ENCODE results near the gene ZSCAN10.
A peak's percentile ranks its signal among the peaks of the same experiment; 100 is the strongest.

ZSCAN10 gene

DNA sequence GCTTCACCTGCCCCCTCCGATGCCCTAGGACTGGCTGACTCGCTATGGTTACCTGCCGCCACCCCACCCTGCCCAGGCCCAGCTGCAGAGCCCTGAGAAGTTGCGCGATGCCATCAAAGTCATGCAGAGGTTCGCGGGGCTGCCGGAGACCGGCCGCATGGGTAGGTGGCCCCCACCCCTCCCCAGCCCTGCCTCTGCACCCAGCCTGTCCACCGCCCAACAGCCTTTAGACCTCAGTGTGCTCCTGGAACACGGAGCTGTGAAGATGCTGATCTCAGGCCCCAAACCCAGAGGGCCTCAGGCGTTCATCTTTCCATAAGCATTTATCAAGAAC lies 51.7 kb downstream of the ZSCAN10 start:
- no peak overlapping the region for H2AFZ ChIP-seq (ENCODE audit: low read length)
- no peaks in the 10 kb centered on the region for H3K9me3 ChIP-seq (replicated peaks; ENCODE audit: insufficient read depth, low read length)
- H3K9ac ChIP-seq (ENCODE audit: low read length), result no peak overlapping the region
- H3K79me2 ChIP-seq (ENCODE audit: low read length), result no peaks in the 10 kb centered on the region
- peaks cover 92% of the 10 kb centered on the region for H3K27me3 ChIP-seq (replicated peaks; ENCODE audit: insufficient read depth, low read length)
- TF ChIP-seq EZH2 (optimal IDR thresholded peaks at IDR 0.05; ENCODE audit: low read depth, low read length) (no peak), EZH2phosphoT487 (IDR thresholded peaks at IDR 0.05; ENCODE audit: low read length) (no peak)
- TF ChIP-seq, protein P1, sequence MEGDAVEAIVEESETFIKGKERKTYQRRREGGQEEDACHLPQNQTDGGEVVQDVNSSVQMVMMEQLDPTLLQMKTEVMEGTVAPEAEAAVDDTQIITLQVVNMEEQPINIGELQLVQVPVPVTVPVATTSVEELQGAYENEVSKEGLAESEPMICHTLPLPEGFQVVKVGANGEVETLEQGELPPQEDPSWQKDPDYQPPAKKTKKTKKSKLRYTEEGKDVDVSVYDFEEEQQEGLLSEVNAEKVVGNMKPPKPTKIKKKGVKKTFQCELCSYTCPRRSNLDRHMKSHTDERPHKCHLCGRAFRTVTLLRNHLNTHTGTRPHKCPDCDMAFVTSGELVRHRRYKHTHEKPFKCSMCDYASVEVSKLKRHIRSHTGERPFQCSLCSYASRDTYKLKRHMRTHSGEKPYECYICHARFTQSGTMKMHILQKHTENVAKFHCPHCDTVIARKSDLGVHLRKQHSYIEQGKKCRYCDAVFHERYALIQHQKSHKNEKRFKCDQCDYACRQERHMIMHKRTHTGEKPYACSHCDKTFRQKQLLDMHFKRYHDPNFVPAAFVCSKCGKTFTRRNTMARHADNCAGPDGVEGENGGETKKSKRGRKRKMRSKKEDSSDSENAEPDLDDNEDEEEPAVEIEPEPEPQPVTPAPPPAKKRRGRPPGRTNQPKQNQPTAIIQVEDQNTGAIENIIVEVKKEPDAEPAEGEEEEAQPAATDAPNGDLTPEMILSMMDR (IDR thresholded peaks at IDR 0.05; ENCODE audit: low read length), result no peak
- no peak for DNase-seq
- 0 out of 2 replicates have a peak, but pooled peaks cover 5% of the 10 kb centered on the region for H3K4me1 ChIP-seq (ENCODE audit: low read length)
- H3K36me3 ChIP-seq (replicated peaks; ENCODE audit: insufficient read depth, low read length), result no peaks in the 10 kb centered on the region
- no peak overlapping the region for H3K4me3 ChIP-seq (ENCODE audit: low read length)
- H3K9me2 ChIP-seq (replicated peaks; ENCODE audit: insufficient read depth, low read length), result no peaks in the 10 kb centered on the region
- H3K27ac ChIP-seq (ENCODE audit: low read length), result no peak overlapping the region
- no peaks in the 10 kb centered on the region for H3F3A ChIP-seq (ENCODE audit: insufficient read depth, low read length)
- H3K4me2 ChIP-seq (ENCODE audit: low read depth, low read length), result no peak overlapping the region
- no peaks in the 10 kb centered on the region for H4K20me1 ChIP-seq (ENCODE audit: insufficient read depth, low read length)

GRCh38 chr16:3046641-3047386 lies 52.3 kb downstream of the ZSCAN10 start:
- H3K4me2 ChIP-seq (ENCODE audit: low read depth, low read length), result no peak overlapping the region
- DNase-seq, result no peak
- no peaks in the 10 kb centered on the region for H4K20me1 ChIP-seq (ENCODE audit: insufficient read depth, low read length)
- H3K9ac ChIP-seq (ENCODE audit: low read length), result no peak overlapping the region
- H3K9me3 ChIP-seq (replicated peaks; ENCODE audit: insufficient read depth, low read length), result no peaks in the 10 kb centered on the region
- H3K27ac ChIP-seq (ENCODE audit: low read length), result no peak overlapping the region
- H3K79me2 ChIP-seq (ENCODE audit: low read length), result no peaks in the 10 kb centered on the region
- H3K9me2 ChIP-seq (replicated peaks; ENCODE audit: insufficient read depth, low read length), result no peaks in the 10 kb centered on the region
- H3K4me3 ChIP-seq (ENCODE audit: low read length), result no peak overlapping the region
- 0 out of 2 replicates have a peak, but pooled peaks cover 5% of the 10 kb centered on the region for H3K4me1 ChIP-seq (ENCODE audit: low read length)
- TF ChIP-seq EZH2phosphoT487 (IDR thresholded peaks at IDR 0.05; ENCODE audit: low read length), result peak; percentile 66; the same call in 1 of the 2 replicates
- TF ChIP-seq, protein P1 (IDR thresholded peaks at IDR 0.05; ENCODE audit: low read length), result no peak
- TF ChIP-seq EZH2 (optimal IDR thresholded peaks at IDR 0.05; ENCODE audit: low read depth, low read length), result peak; percentile 89
- H3K27me3 ChIP-seq (replicated peaks; ENCODE audit: insufficient read depth, low read length), result peaks cover 92% of the 10 kb centered on the region
- no peak overlapping the region for H2AFZ ChIP-seq (ENCODE audit: low read length)
- no peaks in the 10 kb centered on the region for H3F3A ChIP-seq (ENCODE audit: insufficient read depth, low read length)
- H3K36me3 ChIP-seq (replicated peaks; ENCODE audit: insufficient read depth, low read length), result no peaks in the 10 kb centered on the region

GRCh38 chr16:3045758-3046640 lies 53.1 kb downstream of the ZSCAN10 start, which contains the start of gene MMP25:
Gene MMP25 (plus strand): TSS chr16:3046561. CDS start chr16:3046918, 357 bp downstream.
- Histone ChIP-seq H3K9me3 (replicated peaks; ENCODE audit: insufficient read depth, low read length) (no peaks in the 10 kb centered on the region), H3K79me2 (ENCODE audit: low read length) (no peaks in the 10 kb centered on the region), H4K20me1 (ENCODE audit: insufficient read depth, low read length) (no peaks in the 10 kb centered on the region), H3K27ac (ENCODE audit: low read length) (no peak within 1 kb of the TSS), H3K4me2 (ENCODE audit: low read depth, low read length) (peak within 1 kb of the TSS; percentile 88), H3K9ac (ENCODE audit: low read length) (no peak within 1 kb of the TSS; the same call in 1 of the 2 replicates), H2AFZ (ENCODE audit: low read length) (peak within 1 kb of the TSS; percentile 27; the same call in 1 of the 2 replicates), H3K9me2 (replicated peaks; ENCODE audit: insufficient read depth, low read length) (no peaks in the 10 kb centered on the region), H3K4me1 (ENCODE audit: low read length) (0 out of 2 replicates have a peak, but pooled peaks cover 5% of the 10 kb centered on the region), H3K27me3 (replicated peaks; ENCODE audit: insufficient read depth, low read length) (peaks cover 91% of the 10 kb centered on the region), H3K4me3 (ENCODE audit: low read length) (peak within 1 kb of the TSS; percentile 51), H3K36me3 (replicated peaks; ENCODE audit: insufficient read depth, low read length) (no peaks in the 10 kb centered on the region), H3F3A (ENCODE audit: insufficient read depth, low read length) (no peaks in the 10 kb centered on the region)
- no peak for DNase-seq
- TF ChIP-seq, protein P1 (IDR thresholded peaks at IDR 0.05; ENCODE audit: low read length), result no peak
- peak; percentile 74; the same call in 1 of the 2 replicates for TF ChIP-seq EZH2phosphoT487 (IDR thresholded peaks at IDR 0.05; ENCODE audit: low read length)
- peak; percentile 97 for TF ChIP-seq EZH2 (optimal IDR thresholded peaks at IDR 0.05; ENCODE audit: low read depth, low read length)

All from MM.1S (cell line).